CD4-positive, alpha-beta T cell treated with Interleukin-21 for 1 hour (primary cell): ENCODE measurements around the gene TNFSF13.

ENCODE experiments used
- DNase-seq: peaks from one replicate; pipeline ENCODE4 v3.0.0-alpha.2; 2020

TNFSF13 gene

GRCh38 chr17:7576432-7576937 lies 17.9 kb downstream of the TNFSF13 start:
- DNase-seq, result no peak

DNA sequence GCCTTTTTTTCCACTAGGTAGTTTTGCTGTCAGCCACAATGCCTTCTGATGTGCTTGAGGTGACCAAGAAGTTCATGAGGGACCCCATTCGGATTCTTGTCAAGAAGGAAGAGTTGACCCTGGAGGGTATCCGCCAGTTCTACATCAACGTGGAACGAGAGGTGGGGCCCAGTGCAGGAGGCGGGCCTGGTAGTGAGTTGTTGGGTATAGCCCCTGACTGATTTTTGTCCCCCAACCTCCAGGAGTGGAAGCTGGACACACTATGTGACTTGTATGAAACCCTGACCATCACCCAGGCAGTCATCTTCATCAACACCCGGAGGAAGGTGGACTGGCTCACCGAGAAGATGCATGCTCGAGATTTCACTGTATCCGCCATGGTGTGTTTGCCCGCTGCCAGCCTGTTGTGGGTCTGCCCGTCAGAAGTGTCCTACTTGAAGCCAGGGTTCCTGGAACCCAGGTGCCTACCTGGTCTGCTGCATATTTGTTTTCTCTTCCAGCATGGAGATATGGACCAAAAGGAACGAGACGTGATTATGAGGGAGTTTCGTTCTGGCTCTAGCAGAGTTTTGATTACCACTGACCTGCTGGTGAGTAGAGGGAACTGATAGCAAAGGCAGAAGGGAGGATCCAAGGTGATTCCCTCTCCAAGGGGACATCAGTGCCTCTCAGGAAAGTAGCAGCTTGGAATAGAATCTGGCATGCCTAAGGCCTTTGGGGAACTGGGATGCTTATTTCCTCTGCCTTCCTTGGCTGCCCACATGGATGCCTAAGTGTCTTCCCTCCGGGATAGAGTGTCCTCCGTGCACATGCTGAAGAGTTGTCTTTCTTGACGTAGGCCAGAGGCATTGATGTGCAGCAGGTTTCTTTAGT lies 19.0 kb downstream of the TNFSF13 start:
- no peak for DNase-seq

DNA sequence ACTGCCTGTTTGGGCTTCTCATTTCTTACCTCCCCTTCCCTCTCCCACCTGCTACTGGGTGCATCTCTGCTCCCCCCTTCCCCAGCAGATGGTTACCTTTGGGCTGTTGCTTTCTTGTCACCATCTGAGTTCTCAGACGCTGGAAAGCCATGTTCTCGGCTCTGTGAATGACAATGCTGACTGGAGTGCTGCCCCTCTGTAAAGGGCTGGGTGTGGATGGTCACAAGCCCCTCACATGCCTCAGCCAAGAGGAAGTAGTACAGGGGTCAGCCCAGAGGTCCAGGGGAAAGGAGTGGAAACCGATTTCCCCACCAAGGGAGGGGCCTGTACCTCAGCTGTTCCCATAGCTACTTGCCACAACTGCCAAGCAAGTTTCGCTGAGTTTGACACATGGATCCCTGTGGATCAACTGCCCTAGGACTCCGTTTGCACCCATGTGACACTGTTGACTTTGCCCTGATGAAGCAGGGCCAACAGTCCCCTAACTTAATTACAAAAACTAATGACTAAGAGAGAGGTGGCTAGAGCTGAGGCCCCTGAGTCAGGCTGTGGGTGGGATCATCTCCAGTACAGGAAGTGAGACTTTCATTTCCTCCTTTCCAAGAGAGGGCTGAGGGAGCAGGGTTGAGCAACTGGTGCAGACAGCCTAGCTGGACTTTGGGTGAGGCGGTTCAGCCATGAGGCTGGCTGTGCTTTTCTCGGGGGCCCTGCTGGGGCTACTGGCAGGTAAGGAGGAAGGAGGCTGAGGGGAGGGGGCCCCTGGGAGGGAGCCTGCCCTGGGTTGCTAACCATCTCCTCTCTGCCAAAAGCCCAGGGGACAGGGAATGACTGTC lies 20.7 kb downstream of the TNFSF13 start, which contains the start of gene CD68:
Gene CD68, plus strand, starts transcription at position 638 of the 833 bp plus-strand sequence. Its CDS starts 40 bp downstream, at position 678.
- DNase-seq, result peak; percentile 70

- DNase-seq, result peak; percentile 56
Measured at GRCh38 chr17:7579834-7580603, 21.5 kb downstream of the TNFSF13 start.

DNA sequence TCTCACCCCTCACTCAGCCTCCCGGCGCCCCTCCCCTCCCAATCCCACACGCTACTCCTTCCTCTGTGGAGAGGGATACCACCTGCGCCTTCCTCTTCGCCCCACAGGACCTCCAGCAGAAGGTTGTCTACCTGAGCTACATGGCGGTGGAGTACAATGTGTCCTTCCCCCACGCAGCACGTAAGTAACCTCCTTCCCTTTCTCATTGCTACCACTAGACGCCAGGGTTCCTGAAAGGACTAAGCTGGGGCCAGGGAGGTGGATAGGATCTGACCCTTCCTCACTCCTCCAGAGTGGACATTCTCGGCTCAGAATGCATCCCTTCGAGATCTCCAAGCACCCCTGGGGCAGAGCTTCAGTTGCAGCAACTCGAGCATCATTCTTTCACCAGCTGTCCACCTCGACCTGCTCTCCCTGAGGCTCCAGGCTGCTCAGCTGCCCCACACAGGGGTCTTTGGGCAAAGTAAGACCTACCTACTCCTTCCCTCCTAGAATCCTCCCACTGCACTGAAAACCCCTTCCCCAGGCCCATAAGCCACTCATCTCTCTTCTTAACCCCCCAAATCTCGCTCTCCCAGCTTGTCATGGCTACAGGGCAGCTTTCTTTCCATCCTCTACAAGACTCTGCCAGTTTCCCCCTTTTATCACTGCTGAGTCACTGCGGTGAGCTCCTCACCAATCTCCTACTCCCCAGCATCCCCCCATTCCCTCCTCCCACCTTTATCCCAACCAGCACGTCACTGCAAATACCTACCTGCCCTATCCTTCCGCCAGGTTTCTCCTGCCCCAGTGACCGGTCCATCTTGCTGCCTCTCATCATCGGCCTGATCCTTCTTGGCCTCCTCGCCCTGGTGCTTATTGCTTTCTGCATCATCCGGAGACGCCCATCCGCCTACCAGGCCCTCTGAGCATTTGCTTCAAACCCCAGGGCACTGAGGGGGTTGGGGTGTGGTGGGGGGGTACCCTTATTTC lies 22.3 kb downstream of the TNFSF13 start:
- no peak for DNase-seq

DNA sequence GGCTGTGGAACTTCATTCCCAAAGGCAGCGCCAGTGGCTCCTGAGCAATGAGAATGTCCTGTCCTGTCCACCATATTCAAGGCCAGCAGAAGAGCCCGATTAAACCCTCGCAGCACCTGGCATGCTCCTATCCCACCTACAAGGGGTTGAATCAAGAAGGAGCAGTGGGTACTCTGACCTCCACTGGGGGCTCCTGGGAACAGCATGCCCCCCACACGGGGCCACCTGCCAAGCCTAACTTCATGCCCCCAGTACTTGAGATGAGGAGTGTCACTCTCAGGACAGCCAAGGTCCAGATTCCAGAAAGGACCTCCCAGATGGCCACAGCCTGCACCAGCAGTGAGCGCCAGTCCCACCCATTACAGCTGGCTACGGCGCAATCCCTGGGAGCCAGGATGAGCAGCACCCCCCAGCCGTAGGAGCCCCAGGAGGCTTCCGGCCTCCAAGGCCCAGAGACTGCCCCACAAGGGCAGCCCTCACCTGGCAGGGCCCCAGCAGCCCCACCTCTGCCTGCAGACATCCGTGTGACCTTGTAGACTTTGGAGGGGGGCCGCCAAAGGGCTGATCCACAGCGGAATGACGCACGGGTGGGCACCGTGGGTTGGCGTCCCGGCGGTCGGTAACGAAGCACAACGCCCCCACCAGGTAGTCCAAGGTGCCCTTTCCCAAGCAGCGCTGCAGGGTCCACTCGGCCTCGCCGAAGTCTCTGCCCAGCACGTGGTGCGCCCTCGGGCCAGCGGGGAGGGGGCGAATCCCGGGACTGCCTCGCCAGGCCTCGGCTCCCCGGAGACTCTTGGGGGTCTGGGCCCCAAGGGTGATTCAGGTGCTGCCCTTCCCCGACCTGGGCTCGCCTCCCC lies 24.1 kb downstream of the TNFSF13 start:
- DNase-seq, result no peak

DNA sequence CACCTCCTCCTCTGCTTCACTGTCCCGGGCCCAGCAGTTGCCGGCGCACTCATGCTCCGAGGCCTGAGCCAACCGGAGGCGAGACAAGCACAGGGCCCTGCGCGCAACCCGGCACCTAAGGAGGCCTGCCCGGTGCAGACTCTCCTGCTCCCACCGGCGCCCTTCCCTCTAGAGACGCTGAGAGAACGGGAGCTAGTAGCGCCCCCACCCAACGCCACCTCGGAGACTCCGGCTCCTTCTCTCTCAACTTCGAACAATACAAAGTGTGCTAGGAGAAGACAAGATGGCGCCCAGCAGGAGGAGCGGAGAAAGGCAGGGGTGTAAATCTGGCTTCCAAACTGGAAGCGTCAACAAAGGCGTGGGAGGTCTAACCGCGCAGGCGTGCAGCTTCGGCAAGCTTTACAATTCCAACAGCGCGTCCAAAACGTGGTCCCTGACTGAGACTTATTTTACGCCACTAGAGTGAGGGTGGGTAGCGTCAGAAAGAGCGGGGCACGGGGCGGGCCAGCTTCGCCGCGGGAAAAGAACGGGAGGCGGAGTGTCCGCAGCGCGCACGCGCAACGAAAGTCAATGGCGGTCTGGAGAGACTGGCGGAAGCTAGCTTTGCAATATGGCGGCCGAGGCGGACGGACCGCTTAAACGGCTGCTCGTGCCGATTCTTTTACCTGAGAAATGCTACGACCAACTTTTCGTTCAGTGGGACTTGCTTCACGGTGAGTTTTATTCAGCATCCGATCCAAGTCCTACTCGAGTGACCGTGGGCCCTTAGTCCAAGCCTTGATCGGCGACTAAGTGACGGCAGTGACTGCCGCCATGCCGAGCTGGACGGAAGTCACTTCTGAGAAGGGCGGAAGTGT lies 24.9 kb downstream of the TNFSF13 start, which contains the start of gene MPDU1:
Gene MPDU1, plus strand, starts transcription at position 600 of the 857 bp plus-strand sequence. Its CDS starts 11 bp downstream, at position 611.
- peak; percentile 97 for DNase-seq

DNA sequence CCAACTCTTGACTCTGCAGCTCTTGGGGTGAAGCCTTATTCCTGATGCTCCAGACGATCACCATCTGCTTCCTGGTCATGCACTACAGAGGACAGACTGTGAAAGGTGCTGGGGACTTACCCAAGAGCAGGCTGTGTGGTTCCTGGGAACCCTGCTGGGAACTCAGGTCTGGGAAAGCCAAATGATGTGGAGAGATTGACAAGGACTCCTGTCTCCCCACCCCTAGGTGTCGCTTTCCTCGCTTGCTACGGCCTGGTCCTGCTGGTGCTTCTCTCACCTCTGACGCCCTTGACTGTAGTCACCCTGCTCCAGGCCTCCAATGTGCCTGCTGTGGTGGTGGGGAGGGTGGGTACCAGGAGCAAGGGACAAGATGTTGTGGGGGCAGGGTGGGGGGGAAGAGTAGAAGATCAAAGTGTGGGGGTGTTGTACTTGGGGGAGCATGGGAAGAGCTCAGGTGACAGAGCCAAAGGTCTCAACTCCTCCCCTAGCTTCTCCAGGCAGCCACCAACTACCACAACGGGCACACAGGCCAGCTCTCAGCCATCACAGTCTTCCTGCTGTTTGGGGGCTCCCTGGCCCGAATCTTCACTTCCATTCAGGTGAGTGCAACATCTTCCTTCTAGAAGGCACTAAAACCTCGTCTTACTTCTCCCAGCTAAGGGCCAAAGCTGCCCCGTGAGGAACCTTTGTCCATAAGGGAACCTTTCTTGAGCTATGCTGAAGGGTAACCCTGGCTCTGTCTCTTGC lies 28.3 kb downstream of the TNFSF13 start:
- DNase-seq, result no peak

GRCh38 chr17:7587420-7588151 lies 29.0 kb downstream of the TNFSF13 start:
- no peak for DNase-seq

- DNase-seq, result no peak
Measured at GRCh38 chr17:7588553-7589203, 30.1 kb downstream of the TNFSF13 start.

DNA sequence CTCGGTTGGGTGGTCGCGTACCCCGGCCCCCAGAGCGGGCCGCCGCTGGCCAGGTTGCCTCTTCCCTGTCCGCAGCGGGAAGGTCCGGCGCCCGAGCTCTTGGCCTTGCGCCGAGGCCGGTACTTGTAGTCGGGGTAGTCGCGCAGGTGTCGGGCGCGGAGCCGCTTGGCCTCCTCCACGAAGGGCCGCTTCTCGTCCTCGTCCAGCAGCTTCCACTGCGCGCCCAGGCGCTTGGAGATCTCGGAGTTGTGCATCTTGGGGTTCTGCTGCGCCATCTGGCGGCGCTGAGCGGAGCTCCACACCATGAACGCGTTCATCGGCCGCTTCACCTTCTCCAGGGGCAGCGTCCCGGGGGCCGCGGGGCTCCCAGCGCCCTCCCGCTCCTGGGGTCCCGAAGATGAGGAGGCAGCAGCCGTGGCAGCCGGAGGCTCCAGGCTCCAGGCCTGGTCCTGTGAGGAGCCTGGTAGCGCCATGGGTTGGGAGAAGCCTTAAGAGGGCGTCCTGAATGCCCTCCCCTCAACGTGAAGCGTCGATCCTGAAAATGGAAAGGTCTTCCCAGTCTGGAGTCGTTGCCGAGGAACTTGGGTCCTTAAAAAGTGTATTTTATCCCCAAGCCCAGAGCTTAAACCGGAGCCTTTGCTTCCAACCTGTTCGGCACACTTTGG lies 30.8 kb downstream of the TNFSF13 start:
- peak; percentile 71 for DNase-seq

GRCh38 chr17:7589891-7590691 lies 31.5 kb downstream of the TNFSF13 start, which contains the start of gene SOX15:
TSS of gene SOX15 (minus strand) at chr17:7590094. CDS start at chr17:7589676, 418 bp downstream.
- DNase-seq, result no peak

GRCh38 chr17:7590743-7591142 lies 32.2 kb downstream of the TNFSF13 start:
- no peak for DNase-seq

DNA sequence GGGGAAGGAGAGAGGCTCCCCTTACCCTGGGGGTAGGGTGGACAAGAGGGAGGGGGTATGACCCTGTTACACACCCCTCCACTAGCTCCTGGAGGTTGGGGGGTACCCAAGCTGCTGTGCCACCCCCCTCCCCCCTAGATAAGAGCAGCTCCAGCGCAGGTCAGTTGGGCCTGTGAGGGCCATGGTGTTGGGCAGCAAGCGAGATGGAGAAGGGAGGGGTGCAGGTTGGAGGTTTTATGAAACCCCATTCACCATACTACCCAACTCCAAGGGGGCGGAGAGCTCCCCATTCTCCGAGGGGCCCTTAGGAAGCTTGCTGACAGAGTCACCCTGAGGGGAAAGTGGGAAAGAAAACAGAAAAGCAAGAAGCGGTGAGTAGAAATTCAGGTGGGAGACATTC lies 33.0 kb downstream of the TNFSF13 start:
- DNase-seq, result no peak

DNA sequence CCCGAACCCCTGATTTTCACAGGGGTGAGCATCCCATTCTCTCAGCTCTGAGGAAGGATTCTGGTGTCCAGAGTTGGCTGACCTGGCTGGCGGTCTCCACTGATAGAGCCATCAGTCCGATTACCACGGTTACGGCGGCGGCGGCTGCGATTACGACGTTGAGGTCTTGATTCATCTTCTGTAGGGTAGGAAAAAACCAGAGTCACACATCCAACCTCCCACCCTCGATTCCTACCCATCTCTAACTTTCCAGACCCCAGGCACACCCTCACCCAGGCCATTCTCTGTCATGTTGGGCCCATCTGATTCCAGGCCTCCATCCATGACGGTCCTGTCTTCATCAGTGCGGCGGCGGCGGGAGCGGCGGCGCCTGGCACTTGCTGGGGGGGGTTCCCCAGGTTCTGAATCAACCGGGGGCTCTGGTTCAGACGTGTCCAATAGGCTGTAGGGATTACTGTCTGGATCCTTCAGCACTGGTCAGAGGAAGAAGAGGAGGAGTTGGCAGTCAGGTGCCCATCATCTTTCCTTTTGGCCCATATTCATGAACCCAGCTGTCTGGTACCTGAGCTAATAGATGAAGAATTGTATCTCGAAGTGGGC lies 34.0 kb downstream of the TNFSF13 start:
- DNase-seq, result no peak
